Epithelial cell of proximal tubule (primary cell): Measurements from ENCODE around the gene SH3PXD2A. TPM values are rescaled to one million over a fixed set of nuclear protein-coding genes. Genes with fewer than 3 reads are reported as not detected.

Experiments
- DNase-seq: peaks from one replicate; pipeline ENCODE4 v3.0.0-alpha.2; 2011; ENCODE audit warnings: low read depth
- H3K4me3 ChIP-seq: 2 replicates; pipeline ENCODE4 v1.5.1; 2011; ENCODE audit warnings: low read depth, mild to moderate bottlenecking, low read length
- total RNA-seq: library from RNA; depleted of rRNA; stranded (reverse); fragments of >200 nt; gene quantifications from 2 replicates; pipeline ENCODE4 v1.2.3, GENCODE V29; 2015
- TF ChIP-seq, protein P1 (sequence below): conservative IDR thresholded peaks from 2 replicates; pipeline ENCODE4 v1.5.1; 2012; ENCODE audit warnings: low read depth, mild to moderate bottlenecking, low read length

SH3PXD2A gene
- total RNA-seq, 1 donor from 2014 or later, result 5.8 TPM

DNA sequence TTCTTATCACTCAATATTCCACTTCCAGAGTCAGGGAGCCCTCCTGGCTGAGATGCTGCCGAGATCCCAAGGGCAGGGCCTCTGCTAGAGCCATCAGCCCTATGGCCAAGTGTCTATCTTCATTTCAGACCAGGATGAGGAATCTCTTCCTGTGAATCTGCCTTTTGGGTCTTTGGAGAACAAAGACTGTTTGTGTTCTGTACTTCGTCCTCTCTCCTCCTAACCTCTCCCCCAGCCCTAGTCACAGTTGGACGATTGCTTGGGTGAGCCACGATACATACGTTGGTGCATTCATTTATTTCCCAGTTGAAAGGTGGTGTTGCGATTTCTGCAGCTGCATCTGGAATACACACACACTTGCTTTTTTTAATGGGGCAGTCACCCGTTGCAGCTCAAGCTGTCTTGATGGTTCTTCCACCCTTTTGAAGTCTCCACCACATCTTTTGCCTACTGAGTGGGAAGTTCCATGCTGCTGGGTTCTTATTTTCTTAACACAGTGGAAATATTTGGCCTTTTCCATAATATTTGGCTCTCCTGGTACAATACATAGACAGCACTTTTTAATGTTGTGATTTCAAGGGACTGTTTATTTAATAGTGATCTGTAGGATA lies 26.7 kb downstream of the SH3PXD2A start:
- no peak for DNase-seq
- H3K4me3 ChIP-seq, result no peak overlapping the region
- TF ChIP-seq, protein P1, sequence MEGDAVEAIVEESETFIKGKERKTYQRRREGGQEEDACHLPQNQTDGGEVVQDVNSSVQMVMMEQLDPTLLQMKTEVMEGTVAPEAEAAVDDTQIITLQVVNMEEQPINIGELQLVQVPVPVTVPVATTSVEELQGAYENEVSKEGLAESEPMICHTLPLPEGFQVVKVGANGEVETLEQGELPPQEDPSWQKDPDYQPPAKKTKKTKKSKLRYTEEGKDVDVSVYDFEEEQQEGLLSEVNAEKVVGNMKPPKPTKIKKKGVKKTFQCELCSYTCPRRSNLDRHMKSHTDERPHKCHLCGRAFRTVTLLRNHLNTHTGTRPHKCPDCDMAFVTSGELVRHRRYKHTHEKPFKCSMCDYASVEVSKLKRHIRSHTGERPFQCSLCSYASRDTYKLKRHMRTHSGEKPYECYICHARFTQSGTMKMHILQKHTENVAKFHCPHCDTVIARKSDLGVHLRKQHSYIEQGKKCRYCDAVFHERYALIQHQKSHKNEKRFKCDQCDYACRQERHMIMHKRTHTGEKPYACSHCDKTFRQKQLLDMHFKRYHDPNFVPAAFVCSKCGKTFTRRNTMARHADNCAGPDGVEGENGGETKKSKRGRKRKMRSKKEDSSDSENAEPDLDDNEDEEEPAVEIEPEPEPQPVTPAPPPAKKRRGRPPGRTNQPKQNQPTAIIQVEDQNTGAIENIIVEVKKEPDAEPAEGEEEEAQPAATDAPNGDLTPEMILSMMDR, result no peak

DNA sequence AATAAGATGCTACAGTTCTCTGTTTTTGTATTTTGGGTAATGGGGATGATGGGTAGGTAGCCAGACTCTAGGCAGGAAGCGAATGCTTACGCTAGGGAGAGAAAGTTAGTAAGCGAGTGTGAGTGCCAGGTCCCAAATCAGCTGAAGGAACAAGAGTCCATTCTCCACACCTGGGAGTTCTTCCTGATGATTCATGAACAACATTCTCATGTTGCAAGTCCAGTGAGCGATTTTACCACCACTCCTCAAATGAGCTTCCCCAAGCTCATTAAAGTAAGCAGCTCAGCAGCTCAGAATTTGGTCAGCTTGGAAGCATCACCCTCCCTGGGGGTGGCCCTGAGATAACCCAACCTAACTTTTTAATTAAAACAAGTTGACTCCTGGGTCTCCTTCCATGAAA lies 27.3 kb downstream of the SH3PXD2A start:
- H3K4me3 ChIP-seq, result no peak overlapping the region
- TF ChIP-seq, protein P1, result no peak
- DNase-seq, result no peak

DNA sequence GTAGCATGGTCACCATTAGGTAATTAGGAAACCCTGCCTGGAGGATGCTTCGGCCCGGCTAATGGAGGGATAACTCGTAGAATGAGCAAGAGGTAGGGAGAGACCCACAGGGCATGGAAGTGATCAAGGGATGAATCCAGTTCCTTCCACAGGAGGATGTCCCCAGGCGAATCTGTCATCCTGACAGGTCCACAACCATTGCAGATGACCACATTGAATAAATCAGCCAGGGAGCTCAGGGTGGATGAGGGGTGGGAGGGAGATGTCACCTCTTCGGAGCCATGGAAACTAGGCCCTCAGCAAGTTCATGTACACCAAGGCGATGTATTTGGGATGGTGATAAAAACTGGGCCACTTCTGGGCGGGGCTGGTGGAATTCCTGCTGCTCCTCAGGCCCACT lies 28.5 kb downstream of the SH3PXD2A start:
- DNase-seq, result no peak
- TF ChIP-seq, protein P1, result no peak
- no peak overlapping the region for H3K4me3 ChIP-seq

DNA sequence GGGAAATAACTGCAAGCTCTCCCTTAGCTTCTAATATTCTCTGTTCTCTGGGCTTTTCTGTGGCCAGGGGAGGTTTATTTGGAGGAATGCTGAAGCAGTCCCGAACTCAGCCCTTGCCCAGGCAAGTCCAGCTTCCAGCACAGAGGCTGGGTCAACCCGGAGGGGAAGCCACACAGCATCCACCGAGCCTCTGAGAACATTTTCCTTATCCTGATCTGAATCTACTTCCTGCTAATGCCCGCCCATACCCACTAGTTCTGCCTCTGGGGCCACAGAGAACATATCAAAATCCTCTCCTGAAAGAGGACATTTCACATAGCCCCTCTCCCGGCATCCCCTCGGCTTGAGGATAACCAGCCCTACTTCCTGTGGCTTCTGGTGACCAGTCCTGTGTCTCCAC lies 31.1 kb downstream of the SH3PXD2A start:
- DNase-seq, result no peak

DNA sequence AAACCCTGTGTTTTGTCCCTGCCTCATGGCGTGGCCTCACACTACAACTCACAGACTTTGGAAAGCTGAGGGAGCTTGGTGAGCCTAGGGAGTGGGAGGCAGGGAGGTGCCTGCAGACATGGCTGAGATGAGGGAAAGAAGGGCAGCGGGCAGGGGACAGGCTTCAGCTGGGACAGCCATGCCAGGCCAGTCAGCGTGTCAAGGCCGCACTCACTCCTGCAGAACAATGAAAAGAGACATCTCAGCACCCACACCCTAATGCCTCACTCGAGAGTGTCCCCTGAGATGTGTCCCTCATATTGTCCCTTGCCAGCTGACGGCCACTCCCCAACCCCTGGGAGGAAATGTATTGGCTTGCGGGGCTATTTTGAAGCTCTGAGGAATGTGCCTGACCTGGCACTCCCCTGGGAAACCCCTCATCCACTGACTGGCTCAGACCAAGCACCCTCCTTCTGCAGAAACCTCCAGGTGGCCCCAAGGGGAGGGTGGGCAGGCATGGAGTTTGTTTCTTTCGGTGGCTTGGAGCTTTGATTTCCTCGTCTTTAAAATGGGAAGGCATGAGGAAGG lies 31.6 kb downstream of the SH3PXD2A start:
- no peak overlapping the region for H3K4me3 ChIP-seq
- DNase-seq, result no peak
- TF ChIP-seq, protein P1, result no peak

More for the DNA sequence above, 31.1 kb downstream of the SH3PXD2A start:
- H3K4me3 ChIP-seq, result no peak overlapping the region
- TF ChIP-seq, protein P1, result no peak

DNA sequence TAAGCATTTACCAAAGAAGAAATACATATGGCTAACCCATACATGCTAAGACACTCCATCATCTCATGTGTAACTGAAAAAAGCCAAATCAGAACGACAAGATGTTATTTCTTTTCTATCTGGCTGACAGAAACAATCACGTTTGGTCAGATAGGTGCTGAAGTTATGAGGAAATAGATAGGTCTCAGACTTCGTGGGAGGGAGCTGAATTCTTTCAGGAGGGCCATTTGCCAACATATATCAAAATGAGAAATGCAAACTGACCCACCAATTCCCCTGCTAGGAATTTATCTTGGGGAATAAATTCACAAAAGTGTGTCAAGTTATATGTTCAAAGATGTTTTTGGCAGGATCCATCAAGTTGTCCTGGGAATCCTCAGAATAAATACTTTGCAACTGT lies 32.6 kb downstream of the SH3PXD2A start:
- no peak for DNase-seq
- TF ChIP-seq, protein P1, result no peak
- H3K4me3 ChIP-seq, result no peak overlapping the region
